ENCODE data around the gene CDH10.

Gene CDH10

GRCh38 chr5:24644761-24645160 is at the start of gene CDH10:
CDH10 (minus strand) TSS chr5:24644978; CDS start chr5:24593490, 51,488 bp downstream.
- no peak for DNase-seq (ENCODE audit: low read depth in 2 of 2)

GRCh38 chr5:24693609-24694008 is 48.8 kb upstream of the CDH10 start:
- no peak for DNase-seq (ENCODE audit: low read depth in 2 of 2)

GRCh38 chr5:24691074-24691473 is 46.3 kb upstream of the CDH10 start:
- no peak for DNase-seq (ENCODE audit: low read depth in 2 of 2)

GRCh38 chr5:24681106-24681505 is 36.3 kb upstream of the CDH10 start:
- DNase-seq (ENCODE audit: low read depth in 2 of 2), result no peak

- no peak for DNase-seq (ENCODE audit: low read depth in 2 of 2)
Measured at GRCh38 chr5:24668050-24668449, 23.3 kb upstream of the CDH10 start.

GRCh38 chr5:24649531-24649930 is 4.8 kb upstream of the CDH10 start:
- DNase-seq (ENCODE audit: low read depth in 2 of 2), result no peak

GRCh38 chr5:24646915-24647314 is 2.1 kb upstream of the CDH10 start:
- no peak for DNase-seq (ENCODE audit: low read depth in 2 of 2)

GRCh38 chr5:24645483-24645882 is 705 bp upstream of the CDH10 start:
- no peak for DNase-seq (ENCODE audit: low read depth in 2 of 2)

- DNase-seq (ENCODE audit: low read depth in 2 of 2), result no peak
Measured at GRCh38 chr5:24643880-24644279, 898 bp downstream of the CDH10 start.

GRCh38 chr5:24643156-24643555 is 1.6 kb downstream of the CDH10 start:
- no peak for DNase-seq (ENCODE audit: low read depth in 2 of 2)

- no peak for DNase-seq (ENCODE audit: low read depth in 2 of 2)
Measured at GRCh38 chr5:24642022-24642421, 2.8 kb downstream of the CDH10 start.

GRCh38 chr5:24635209-24635608 is 9.6 kb downstream of the CDH10 start:
- no peak for DNase-seq (ENCODE audit: low read depth in 2 of 2)

- no peak for DNase-seq (ENCODE audit: low read depth in 2 of 2)
Measured at GRCh38 chr5:24633715-24634325, 11.0 kb downstream of the CDH10 start.

GRCh38 chr5:24632353-24632752 is 12.4 kb downstream of the CDH10 start:
- DNase-seq (ENCODE audit: low read depth in 2 of 2), result no peak

GRCh38 chr5:24630918-24631317 is 13.9 kb downstream of the CDH10 start:
- DNase-seq (ENCODE audit: low read depth in 2 of 2), result no peak

- DNase-seq (ENCODE audit: low read depth in 2 of 2), result no peak
Measured at GRCh38 chr5:24629798-24630197, 15.0 kb downstream of the CDH10 start.

- DNase-seq (ENCODE audit: low read depth in 2 of 2), result no peak
Measured at GRCh38 chr5:24624872-24625271, 19.9 kb downstream of the CDH10 start.

GRCh38 chr5:24623624-24624023 is 21.2 kb downstream of the CDH10 start:
- DNase-seq (ENCODE audit: low read depth in 2 of 2), result no peak

- no peak for DNase-seq (ENCODE audit: low read depth in 2 of 2)
Measured at GRCh38 chr5:24623031-24623430, 21.7 kb downstream of the CDH10 start.

- no peak for DNase-seq (ENCODE audit: low read depth in 2 of 2)
Measured at GRCh38 chr5:24621792-24622191, 23.0 kb downstream of the CDH10 start.

GRCh38 chr5:24616566-24616965 is 28.2 kb downstream of the CDH10 start:
- no peak for DNase-seq (ENCODE audit: low read depth in 2 of 2)

- no peak for DNase-seq (ENCODE audit: low read depth in 2 of 2)
Measured at GRCh38 chr5:24615159-24615558, 29.6 kb downstream of the CDH10 start.

GRCh38 chr5:24609706-24610105 is 35.1 kb downstream of the CDH10 start:
- no peak for DNase-seq (ENCODE audit: low read depth in 2 of 2)

GRCh38 chr5:24606971-24607370 is 37.8 kb downstream of the CDH10 start:
- DNase-seq (ENCODE audit: low read depth in 2 of 2), result no peak
